NCI-H2227 (cell line): ENCODE results near the gene SBNO1.
"Not testable (repeated sequence)": the region's sequence is repeated elsewhere in the genome, so short reads cannot be mapped to it uniquely, and the experiment has no call there.

Experiments
- DNase-seq: peaks from one replicate; lab custom pipeline; 2025; ENCODE audit not compliant: unreplicated experiment; lab: John Stamatoyannopoulos, UW

The SBNO1 gene

GRCh38 chr12:123250471-123251383, 113.9 kb downstream of the SBNO1 start:
- DNase-seq: peak; percentile 54

- not testable (repeated sequence) for DNase-seq
These were observed 115.5 kb downstream of the SBNO1 start for GRCh38 chr12:123248996-123249741.

- not testable (repeated sequence) for DNase-seq
These were observed 116.5 kb downstream of the SBNO1 start for GRCh38 chr12:123248129-123248528.

- DNase-seq: no peak
These were observed 119.0 kb downstream of the SBNO1 start for GRCh38 chr12:123245678-123246077.

GRCh38 chr12:123243671-123244262, 120.9 kb downstream of the SBNO1 start:
- DNase-seq: no peak

- peak; percentile 40 for DNase-seq
These were observed 122.3 kb downstream of the SBNO1 start for GRCh38 chr12:123242116-123242904.
